ENCODE data around the gene AQR.

The AQR gene

DNA sequence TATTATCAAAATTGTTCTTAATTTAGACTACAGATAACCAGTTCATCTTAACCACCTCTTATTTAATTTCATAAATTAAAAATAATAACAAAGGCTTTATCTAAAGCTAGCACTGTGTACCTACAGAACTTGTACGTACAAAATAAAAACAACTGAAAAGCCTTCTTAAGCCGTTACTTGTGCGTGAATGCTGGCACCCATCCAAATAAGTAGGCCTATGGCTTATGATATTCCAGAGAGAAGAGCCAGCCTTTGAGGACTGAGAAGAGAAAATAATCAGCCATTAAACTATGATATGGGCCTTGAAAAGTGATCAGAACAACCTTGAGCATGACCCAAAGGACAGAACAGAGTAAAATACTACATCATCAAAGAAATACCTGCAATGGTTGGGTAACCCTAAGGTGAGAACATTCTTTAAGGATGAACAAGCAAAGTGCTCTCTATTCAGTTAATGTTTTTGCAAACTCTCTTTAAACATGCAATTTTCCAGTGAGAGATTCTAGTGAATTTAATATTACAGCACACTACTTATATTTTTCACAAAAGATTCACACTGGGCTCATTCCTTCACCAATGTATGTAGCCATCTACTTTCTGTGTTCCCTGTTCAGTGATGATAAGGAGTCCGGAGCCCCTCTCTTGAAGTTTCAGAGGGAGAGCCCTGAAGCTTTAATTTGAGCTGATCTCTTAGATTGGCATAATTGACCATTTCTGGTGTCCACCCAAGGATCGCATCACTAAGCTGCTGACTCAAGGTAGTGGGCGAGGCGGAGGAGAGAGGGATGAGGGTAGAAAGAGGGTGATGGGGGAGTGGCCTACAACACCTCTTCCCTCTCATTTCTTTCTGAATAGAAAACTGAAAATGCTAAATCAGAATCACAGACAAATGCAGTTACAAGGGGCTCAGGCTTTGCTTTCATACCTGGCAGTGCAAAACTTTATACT, 166.5 kb downstream of the AQR start:
- TF ChIP-seq, protein P1, sequence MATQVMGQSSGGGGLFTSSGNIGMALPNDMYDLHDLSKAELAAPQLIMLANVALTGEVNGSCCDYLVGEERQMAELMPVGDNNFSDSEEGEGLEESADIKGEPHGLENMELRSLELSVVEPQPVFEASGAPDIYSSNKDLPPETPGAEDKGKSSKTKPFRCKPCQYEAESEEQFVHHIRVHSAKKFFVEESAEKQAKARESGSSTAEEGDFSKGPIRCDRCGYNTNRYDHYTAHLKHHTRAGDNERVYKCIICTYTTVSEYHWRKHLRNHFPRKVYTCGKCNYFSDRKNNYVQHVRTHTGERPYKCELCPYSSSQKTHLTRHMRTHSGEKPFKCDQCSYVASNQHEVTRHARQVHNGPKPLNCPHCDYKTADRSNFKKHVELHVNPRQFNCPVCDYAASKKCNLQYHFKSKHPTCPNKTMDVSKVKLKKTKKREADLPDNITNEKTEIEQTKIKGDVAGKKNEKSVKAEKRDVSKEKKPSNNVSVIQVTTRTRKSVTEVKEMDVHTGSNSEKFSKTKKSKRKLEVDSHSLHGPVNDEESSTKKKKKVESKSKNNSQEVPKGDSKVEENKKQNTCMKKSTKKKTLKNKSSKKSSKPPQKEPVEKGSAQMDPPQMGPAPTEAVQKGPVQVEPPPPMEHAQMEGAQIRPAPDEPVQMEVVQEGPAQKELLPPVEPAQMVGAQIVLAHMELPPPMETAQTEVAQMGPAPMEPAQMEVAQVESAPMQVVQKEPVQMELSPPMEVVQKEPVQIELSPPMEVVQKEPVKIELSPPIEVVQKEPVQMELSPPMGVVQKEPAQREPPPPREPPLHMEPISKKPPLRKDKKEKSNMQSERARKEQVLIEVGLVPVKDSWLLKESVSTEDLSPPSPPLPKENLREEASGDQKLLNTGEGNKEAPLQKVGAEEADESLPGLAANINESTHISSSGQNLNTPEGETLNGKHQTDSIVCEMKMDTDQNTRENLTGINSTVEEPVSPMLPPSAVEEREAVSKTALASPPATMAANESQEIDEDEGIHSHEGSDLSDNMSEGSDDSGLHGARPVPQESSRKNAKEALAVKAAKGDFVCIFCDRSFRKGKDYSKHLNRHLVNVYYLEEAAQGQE (IDR thresholded peaks at IDR 0.05; ENCODE audit: insufficient replicate concordance, low read depth): no peak
- TF ChIP-seq SPI1 (IDR thresholded peaks at IDR 0.05; ENCODE audit: borderline replicate concordance, low read depth) (no peak), GABPA (IDR thresholded peaks at IDR 0.05; ENCODE audit: low read depth) (no peak), POLR2AphosphoS5 (IDR thresholded peaks at IDR 0.05; ENCODE audit: low read depth) (no peak)
- TF ChIP-seq, protein P2, sequence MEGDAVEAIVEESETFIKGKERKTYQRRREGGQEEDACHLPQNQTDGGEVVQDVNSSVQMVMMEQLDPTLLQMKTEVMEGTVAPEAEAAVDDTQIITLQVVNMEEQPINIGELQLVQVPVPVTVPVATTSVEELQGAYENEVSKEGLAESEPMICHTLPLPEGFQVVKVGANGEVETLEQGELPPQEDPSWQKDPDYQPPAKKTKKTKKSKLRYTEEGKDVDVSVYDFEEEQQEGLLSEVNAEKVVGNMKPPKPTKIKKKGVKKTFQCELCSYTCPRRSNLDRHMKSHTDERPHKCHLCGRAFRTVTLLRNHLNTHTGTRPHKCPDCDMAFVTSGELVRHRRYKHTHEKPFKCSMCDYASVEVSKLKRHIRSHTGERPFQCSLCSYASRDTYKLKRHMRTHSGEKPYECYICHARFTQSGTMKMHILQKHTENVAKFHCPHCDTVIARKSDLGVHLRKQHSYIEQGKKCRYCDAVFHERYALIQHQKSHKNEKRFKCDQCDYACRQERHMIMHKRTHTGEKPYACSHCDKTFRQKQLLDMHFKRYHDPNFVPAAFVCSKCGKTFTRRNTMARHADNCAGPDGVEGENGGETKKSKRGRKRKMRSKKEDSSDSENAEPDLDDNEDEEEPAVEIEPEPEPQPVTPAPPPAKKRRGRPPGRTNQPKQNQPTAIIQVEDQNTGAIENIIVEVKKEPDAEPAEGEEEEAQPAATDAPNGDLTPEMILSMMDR (IDR thresholded peaks at IDR 0.05; ENCODE audit: insufficient read depth, low read length): no peak
- DNase-seq (ENCODE audit: low read depth in 1 of 2, low spot score in 1 of 2): no peak
- Histone ChIP-seq H3K4me3 (replicated peaks; ENCODE audit: insufficient read depth, low read length) (no peak overlapping the region), H3K27ac (replicated peaks) (no peak overlapping the region), H3K27me3 (ENCODE audit: insufficient read depth, poor library complexity, severe bottlenecking) (no peaks in the 10 kb centered on the region)

DNA sequence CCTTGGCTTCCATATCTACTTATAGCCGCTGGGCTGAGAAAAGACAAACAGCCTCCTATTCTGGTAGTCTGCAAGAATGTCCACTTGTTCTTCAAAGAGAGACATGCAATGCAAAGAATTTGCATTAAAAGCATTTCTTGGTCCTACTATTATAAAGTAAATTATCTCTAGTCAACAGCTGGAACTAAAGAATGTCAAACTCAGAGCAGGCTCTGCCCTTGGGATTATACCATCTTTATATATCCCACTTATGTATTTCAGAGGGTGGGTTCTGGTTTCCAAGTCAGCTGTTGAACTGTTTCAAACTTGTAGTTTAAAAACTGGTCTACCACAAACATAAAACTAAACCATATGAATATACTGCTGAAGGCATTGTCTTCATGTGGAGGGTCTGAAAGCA, 167.2 kb downstream of the AQR start:
- no peak for DNase-seq (ENCODE audit: low read depth in 1 of 2, low spot score in 1 of 2)
- Histone ChIP-seq H3K27ac (replicated peaks) (no peak overlapping the region), H3K4me3 (replicated peaks; ENCODE audit: insufficient read depth, low read length) (no peak overlapping the region), H3K27me3 (ENCODE audit: insufficient read depth, poor library complexity, severe bottlenecking) (no peaks in the 10 kb centered on the region)
- TF ChIP-seq POLR2AphosphoS5 (IDR thresholded peaks at IDR 0.05; ENCODE audit: low read depth) (no peak), SPI1 (IDR thresholded peaks at IDR 0.05; ENCODE audit: borderline replicate concordance, low read depth) (no peak), GABPA (IDR thresholded peaks at IDR 0.05; ENCODE audit: low read depth) (no peak)
- TF ChIP-seq, protein P1 (IDR thresholded peaks at IDR 0.05; ENCODE audit: insufficient replicate concordance, low read depth): no peak
- TF ChIP-seq, protein P2 (IDR thresholded peaks at IDR 0.05; ENCODE audit: insufficient read depth, low read length): no peak

All from HL-60 (cell line).